ENCODE data around the gene PDYN.

The PDYN gene

DNA sequence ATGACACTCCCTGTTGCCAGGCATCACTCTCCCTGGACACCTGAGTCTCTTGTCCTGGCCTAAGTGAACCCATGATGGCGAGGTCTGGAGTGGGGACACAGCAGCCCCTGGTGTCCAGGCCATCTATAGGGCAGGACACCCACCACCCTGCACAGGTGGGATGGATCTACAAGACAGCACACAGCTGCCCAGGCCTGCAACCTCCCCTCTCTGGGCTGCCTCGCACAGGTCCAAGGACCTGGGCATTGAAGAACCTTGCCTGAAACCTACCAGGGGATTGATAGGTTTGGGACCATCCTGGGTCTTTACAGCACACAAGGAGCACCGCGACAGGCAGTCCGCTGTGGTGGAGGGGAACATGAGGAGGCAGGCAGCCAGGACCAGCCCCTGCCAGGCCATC is 11.2 kb downstream of the PDYN start:
- no peaks in the 10 kb centered on the region for H3K36me3 Mint-ChIP-seq (ENCODE audit: low read depth)
- peaks cover 24% of the 10 kb centered on the region for H3K27me3 Mint-ChIP-seq (ENCODE audit: low read depth, poor library complexity)

DNA sequence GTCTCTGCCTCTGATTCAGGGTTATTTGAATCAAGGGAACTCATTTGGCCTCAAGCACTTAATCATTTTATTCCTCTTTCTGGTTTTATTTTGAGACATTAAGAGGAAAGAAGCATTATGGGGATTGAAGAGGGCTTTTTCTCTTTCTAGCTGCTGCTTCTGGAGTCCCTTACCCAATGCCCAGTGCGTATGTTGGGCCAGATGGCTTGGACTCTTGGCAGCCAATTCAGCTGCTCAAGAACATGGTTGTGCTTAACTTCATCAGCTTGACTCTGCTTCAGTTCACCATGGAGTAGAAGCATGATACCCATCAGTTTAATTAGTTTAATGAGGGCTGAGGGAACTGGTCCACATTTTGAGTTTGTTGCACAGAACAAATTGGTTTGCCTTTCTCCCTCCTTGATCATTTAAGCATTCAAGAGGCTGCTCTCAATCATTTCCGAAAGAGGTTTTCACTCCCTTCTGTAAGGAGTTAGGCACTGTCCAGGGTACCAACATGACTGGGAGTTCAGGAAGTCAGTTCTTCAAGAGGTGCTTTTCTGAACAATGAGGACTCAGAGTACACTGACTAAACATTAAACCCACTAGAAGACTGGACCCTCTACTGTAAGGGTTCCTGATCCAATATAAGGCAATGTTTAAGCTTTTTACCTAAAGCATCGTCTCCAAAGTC is 14.6 kb downstream of the PDYN start:
- H3K27me3 Mint-ChIP-seq (ENCODE audit: low read depth, poor library complexity) = peaks cover 33% of the 10 kb centered on the region
- H3K4me1 Mint-ChIP-seq = no peaks in the 10 kb centered on the region
- no peak overlapping the region for H3K27ac Mint-ChIP-seq
- no peaks in the 10 kb centered on the region for H3K36me3 Mint-ChIP-seq (ENCODE audit: low read depth)
- TF ChIP-seq, protein P1, sequence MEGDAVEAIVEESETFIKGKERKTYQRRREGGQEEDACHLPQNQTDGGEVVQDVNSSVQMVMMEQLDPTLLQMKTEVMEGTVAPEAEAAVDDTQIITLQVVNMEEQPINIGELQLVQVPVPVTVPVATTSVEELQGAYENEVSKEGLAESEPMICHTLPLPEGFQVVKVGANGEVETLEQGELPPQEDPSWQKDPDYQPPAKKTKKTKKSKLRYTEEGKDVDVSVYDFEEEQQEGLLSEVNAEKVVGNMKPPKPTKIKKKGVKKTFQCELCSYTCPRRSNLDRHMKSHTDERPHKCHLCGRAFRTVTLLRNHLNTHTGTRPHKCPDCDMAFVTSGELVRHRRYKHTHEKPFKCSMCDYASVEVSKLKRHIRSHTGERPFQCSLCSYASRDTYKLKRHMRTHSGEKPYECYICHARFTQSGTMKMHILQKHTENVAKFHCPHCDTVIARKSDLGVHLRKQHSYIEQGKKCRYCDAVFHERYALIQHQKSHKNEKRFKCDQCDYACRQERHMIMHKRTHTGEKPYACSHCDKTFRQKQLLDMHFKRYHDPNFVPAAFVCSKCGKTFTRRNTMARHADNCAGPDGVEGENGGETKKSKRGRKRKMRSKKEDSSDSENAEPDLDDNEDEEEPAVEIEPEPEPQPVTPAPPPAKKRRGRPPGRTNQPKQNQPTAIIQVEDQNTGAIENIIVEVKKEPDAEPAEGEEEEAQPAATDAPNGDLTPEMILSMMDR (IDR thresholded peaks at IDR 0.05) = no peak
- no peaks in the 10 kb centered on the region for H3K9me3 Mint-ChIP-seq
- no peak for DNase-seq
- no peak overlapping the region for H3K4me3 Mint-ChIP-seq

More for the DNA sequence above, 11.2 kb downstream of the PDYN start:
- no peaks in the 10 kb centered on the region for H3K9me3 Mint-ChIP-seq
- TF ChIP-seq, protein P1 (IDR thresholded peaks at IDR 0.05) = no peak
- H3K27ac Mint-ChIP-seq = no peak overlapping the region
- no peaks in the 10 kb centered on the region for H3K4me1 Mint-ChIP-seq
- no peak for DNase-seq
- no peak overlapping the region for H3K4me3 Mint-ChIP-seq

DNA sequence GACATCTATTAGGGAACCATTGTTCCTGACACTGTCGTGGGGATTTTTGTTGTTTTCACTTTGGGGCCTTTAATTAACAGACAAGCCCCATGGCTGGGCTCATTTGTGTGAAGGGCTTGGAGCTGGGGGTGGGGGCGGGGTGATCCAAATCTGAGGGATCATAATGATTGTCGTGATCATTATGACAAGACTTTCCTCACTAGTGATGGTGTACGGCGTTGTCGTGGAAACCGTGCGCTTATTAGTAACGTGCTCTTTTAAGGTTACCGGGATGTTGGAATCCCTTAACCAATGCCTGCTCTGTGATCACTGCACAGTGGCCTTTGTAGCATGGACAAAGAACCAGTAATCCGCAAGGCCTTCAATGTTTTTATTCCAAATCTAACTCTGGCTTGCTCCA is 18.6 kb downstream of the PDYN start:
- H3K36me3 Mint-ChIP-seq (ENCODE audit: low read depth) = no peaks in the 10 kb centered on the region
- no peak for DNase-seq
- no peak overlapping the region for H3K27ac Mint-ChIP-seq
- no peak overlapping the region for H3K4me3 Mint-ChIP-seq
- TF ChIP-seq, protein P1 (IDR thresholded peaks at IDR 0.05) = no peak
- H3K9me3 Mint-ChIP-seq = no peaks in the 10 kb centered on the region
- H3K4me1 Mint-ChIP-seq = no peaks in the 10 kb centered on the region
- H3K27me3 Mint-ChIP-seq (ENCODE audit: low read depth, poor library complexity) = peaks cover 34% of the 10 kb centered on the region

DNA sequence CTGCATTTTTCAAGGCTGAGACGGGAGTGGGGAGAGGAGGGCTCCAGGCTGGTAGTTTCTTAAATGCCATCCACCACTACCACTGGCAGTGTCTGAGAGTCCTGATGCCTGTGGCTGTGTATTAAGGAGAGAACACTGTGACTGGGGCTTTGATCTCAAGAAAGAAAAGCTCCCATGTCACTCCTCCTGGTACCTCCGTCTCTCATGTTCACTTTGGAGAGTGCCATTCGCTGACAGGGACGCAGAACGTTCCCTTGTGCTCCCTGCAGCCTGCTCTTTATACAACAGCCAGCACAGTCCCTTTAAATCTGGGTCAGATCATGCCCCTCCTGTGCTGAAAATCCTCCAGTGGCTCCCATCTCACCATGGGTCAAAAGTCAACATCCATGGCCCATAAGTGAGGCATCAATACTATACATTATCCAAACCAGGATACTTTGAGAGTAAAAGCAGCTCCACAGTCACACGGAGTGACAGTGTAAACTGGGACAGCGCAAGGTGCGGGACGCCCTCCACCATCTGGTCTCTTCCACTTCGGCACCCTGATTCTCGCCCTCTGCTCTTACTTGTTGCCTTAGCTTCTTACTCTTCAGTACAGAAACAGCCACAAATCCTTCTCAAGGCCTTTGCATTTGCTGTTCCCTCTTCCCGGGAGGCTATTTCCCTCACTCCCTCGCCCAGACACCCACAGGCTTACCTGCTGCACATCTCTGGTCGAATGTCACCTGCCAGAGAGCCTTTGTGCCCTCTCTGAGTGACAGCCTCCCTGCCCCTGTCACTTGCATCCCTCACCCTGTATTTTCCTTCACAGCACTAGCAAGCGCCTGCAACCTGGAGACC is 20.0 kb downstream of the PDYN start:
- H3K27me3 Mint-ChIP-seq (ENCODE audit: low read depth, poor library complexity) = peaks cover 33% of the 10 kb centered on the region
- H3K4me1 Mint-ChIP-seq = no peaks in the 10 kb centered on the region
- H3K36me3 Mint-ChIP-seq (ENCODE audit: low read depth) = no peaks in the 10 kb centered on the region
- H3K9me3 Mint-ChIP-seq = no peaks in the 10 kb centered on the region
- no peak overlapping the region for H3K27ac Mint-ChIP-seq
- TF ChIP-seq, protein P1 (IDR thresholded peaks at IDR 0.05) = no peak
- no peak for DNase-seq
- H3K4me3 Mint-ChIP-seq = no peak overlapping the region

DNA sequence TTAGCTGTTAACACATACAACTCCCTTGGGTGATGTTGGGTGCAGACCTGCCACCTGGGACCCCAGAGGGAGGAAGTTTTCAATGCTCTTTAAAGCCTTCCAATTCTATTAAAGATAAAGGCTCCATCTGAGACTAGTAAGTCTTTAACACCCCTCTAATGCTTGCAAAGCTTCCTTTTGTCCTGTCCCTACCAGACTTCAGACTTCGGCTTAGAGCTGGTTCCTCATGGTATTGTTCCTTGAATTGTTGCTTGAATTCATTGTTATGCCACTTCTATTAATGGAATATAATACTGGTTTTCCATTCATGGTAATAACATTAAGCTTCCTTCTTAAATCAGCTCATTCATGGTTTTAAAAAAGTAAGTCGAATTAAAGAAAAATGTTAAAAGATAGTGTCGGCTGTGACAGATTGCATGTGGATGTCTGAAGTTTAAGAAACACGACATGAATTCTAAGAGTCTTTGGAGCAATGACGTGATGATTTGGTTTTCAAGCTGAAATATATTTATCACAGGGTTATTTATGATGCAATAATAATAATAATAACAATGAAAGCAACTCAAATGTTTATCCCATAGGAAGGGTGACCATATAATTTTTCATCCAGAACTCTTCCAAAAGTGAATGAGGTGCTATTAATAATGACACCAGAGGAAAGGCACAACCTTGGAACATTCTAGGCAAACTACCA is 21.8 kb downstream of the PDYN start:
- Mint-ChIP-seq H3K27ac (no peak overlapping the region), H3K36me3 (ENCODE audit: low read depth) (no peaks in the 10 kb centered on the region), H3K27me3 (ENCODE audit: low read depth, poor library complexity) (peaks cover 30% of the 10 kb centered on the region), H3K9me3 (no peaks in the 10 kb centered on the region), H3K4me1 (no peaks in the 10 kb centered on the region), H3K4me3 (no peak overlapping the region)
- TF ChIP-seq, protein P1 (IDR thresholded peaks at IDR 0.05) = no peak
- no peak for DNase-seq
